Muscle layer of colon (tissue), 2 donors: ENCODE results near the gene LRP10.
"Not testable (repeated sequence)": the region's sequence is repeated elsewhere in the genome, so short reads cannot be mapped to it uniquely, and the experiment has no call there.

Experiments
- H3K27ac ChIP-seq: one replicate; pipeline ENCODE4 v1.7.0; 2013; ENCODE audit warnings: low read depth, mild to moderate bottlenecking, low read length, moderate library complexity
- H3K27me3 ChIP-seq, 2 donors: one replicate each; pipeline ENCODE4 v1.7.0; 2013; ENCODE audit warnings: low read length in 2 of 2, mild to moderate bottlenecking in 2 of 2; ENCODE audit not compliant: insufficient read depth in 2 of 2, control insufficient read depth in 1 of 2
- H3K36me3 ChIP-seq: one replicate; pipeline ENCODE4 v1.7.0; 2013; ENCODE audit warnings: mild to moderate bottlenecking, low read length; ENCODE audit not compliant: insufficient read depth
- H3K4me1 ChIP-seq: one replicate; pipeline ENCODE4 v1.7.0; 2013; ENCODE audit warnings: mild to moderate bottlenecking, low read length; ENCODE audit not compliant: insufficient read depth
- H3K4me3 ChIP-seq, 2 donors: one replicate each; pipeline ENCODE4 v1.7.0; 2013; ENCODE audit warnings: low read length in 2 of 2, low read depth in 1 of 2, mild to moderate bottlenecking in 1 of 2, moderate library complexity in 1 of 2
- H3K9ac ChIP-seq: one replicate; pipeline ENCODE4 v1.7.0; 2013; ENCODE audit warnings: low read length
- H3K9me3 ChIP-seq: one replicate; pipeline ENCODE4 v1.7.0; 2013; ENCODE audit warnings: mild to moderate bottlenecking, low read length
- donor health status: abdominal sarcoma.
- donor health status: Adenocarcinoma of cecum.

Gene LRP10

GRCh38 chr14:22845821-22846625 is 25.5 kb upstream of the LRP10 start:
- Histone ChIP-seq H3K4me3 (no peak overlapping the region), H3K27me3 (no peaks in the 10 kb centered on the region), H3K9me3 (no peaks in the 10 kb centered on the region), H3K27ac (peak overlapping the region; percentile 1), H3K4me1 (peaks cover 84% of the 10 kb centered on the region), H3K36me3 (peaks cover 56% of the 10 kb centered on the region), H3K9ac (peak overlapping the region; percentile 47)

DNA sequence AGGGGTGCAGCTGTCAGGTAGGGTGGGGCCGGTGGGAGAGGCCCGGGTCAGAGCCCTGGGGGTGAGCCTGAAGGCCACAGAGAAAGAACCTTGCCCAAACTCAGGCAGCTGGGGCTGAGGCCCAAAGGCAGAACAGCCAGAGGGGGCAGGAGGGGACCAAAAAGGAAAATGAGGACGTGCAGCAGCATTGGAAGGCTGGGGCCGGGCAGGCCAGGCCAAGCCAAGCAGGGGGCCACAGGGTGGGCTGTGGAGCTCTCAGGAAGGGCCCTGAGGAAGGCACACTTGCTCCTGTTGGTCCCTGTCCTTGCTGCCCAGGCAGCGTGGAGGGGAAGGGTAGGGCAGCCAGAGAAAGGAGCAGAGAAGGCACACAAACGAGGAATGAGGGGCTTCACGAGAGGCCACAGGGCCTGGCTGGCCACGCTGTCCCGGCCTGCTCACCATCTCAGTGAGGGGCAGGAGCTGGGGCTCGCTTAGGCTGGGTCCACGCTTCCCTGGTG is 24.7 kb upstream of the LRP10 start:
- Histone ChIP-seq H3K36me3 (peaks cover 48% of the 10 kb centered on the region), H3K9ac (peak overlapping the region; percentile 47), H3K9me3 (no peaks in the 10 kb centered on the region), H3K27ac (peak overlapping the region; percentile 35), H3K4me1 (peaks cover 84% of the 10 kb centered on the region), H3K4me3 (no peak overlapping the region), H3K27me3 (no peaks in the 10 kb centered on the region)

- Histone ChIP-seq H3K27ac (peak overlapping the region; percentile 80), H3K4me3 (peak overlapping the region; percentile 10 to 53), H3K9ac (peak overlapping the region; percentile 75), H3K4me1 (peaks cover 79% of the 10 kb centered on the region), H3K27me3 (no peaks in the 10 kb centered on the region), H3K9me3 (no peaks in the 10 kb centered on the region), H3K36me3 (peaks cover 38% of the 10 kb centered on the region)
Measured at GRCh38 chr14:22847661-22848341, 23.7 kb upstream of the LRP10 start.

DNA sequence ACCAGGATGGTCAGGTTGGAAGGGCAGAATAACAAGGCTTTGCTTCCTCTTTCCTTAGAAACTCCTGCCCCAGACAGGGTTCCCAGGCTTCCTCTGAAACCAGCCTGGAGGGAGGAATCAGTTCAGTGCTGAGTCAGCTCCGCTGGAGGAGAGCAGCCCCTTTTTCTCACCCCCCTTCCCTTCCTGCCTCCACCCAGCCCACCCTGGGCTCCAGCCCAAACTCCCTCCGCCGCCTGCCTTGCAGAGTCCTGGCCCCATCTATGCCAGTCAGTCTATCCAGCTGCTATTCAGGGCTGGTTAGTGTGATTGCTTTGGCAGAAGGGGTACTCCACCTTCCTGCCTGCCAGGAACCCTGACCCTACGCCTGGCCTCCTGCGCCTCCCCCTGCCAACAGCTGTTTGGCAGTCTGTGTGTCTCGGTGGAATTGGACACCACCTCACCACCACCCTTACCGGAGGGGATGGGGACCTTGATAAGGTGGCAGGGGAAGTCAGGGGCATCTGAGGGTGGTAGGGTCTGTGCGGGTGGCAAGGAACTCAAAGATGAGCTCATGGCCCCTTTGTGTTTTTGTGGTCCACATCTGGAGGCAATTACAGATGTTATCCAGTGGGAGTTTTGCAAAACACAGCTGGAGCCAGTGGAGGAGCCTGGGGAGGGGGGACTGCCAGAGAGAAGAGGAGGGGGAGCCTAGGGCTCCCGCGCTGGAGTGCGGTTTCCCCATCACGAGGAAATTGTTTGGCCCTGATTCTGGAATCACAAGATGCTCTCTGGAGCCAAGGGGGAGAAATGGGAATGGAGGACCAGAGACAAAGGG is 23.0 kb upstream of the LRP10 start:
- no peaks in the 10 kb centered on the region for H3K9me3 ChIP-seq
- peak overlapping the region; percentile 80 for H3K27ac ChIP-seq
- no peaks in the 10 kb centered on the region for H3K27me3 ChIP-seq
- peak overlapping the region; percentile 10 to 53 for H3K4me3 ChIP-seq
- H3K9ac ChIP-seq, result peak overlapping the region; percentile 75
- H3K36me3 ChIP-seq, result peaks cover 31% of the 10 kb centered on the region
- H3K4me1 ChIP-seq, result peaks cover 78% of the 10 kb centered on the region

DNA sequence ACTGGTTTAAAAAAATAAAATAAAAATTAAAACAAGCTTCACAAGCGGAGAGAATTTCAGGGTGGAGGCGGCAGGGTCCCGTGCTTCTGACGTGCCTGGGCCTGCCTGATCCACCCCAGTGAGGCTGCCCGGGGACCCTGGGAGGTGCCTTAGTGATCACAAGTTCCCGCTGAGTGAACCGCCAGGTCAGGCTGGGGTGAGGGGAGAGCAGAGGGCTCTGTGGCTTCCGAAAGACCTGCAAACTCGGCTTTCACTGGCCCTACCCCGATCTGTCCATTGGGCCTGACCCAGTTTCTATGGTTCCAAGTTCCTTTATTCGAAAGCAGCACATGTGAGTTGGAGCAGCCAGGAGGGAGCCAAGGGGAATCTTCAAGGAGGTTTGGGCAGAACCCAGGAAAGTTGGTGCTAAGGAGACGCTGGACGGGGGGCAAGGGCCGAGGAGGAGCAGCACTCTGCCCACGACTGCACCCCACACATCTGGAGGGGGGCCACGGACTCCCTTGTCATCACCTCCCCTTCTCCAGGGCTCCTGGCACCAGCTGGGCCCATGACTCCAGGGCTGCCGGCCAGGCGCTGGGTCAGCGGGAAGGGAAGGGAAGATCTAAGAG is 22.2 kb upstream of the LRP10 start:
- peaks cover 76% of the 10 kb centered on the region for H3K4me1 ChIP-seq
- H3K9ac ChIP-seq, result peak overlapping the region; percentile 50
- peak overlapping the region; percentile 80 for H3K27ac ChIP-seq
- no peaks in the 10 kb centered on the region for H3K9me3 ChIP-seq
- H3K27me3 ChIP-seq, result no peaks in the 10 kb centered on the region
- H3K4me3 ChIP-seq, result peak overlapping the region in 1 of 2 donors; percentile 33
- peaks cover 26% of the 10 kb centered on the region for H3K36me3 ChIP-seq

DNA sequence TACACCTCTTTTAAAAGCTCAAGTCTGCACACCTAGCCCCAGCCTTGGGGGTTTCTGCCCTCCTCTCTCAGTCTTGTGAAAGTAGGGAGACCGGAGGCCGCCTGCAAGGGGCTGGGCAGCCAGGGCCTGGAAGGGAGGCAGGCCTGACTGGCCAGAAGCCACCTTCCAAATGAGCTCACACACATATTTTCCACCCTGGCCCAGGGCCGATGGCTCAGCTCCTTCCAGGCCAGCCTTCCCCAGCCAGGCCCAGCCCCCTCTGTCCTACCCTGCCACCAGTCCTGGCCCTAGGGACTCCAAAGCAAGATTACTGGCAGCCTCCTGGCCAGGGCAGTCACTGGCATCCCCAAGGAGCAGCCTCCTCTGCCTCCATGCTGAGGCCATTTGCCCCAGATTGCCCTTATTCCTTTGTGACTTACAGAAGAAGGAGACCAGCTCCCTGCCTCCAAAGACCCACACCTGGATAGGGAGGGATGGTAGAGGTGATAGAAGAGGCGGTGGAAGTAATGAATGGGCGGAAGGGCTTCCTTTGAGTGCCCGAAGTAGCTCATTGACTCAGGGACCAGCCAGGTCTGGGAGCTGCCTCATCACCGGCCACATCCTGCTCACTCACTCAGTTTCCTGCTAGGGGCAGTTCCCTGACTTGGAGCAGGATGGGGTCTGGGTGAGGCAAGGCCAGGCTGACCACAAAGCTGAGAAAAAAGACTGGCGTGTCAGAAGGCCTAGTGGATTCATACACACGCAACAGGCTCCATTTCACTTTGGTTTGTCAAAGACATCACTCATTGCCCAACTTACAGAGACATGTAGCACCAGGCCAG is 20.4 kb upstream of the LRP10 start:
- H3K27ac ChIP-seq, result peak overlapping the region; percentile 89
- H3K4me1 ChIP-seq, result peaks cover 62% of the 10 kb centered on the region
- peak overlapping the region; percentile 42 for H3K9ac ChIP-seq
- H3K9me3 ChIP-seq, result no peaks in the 10 kb centered on the region
- H3K36me3 ChIP-seq, result peaks cover 8% of the 10 kb centered on the region
- peak overlapping the region in 1 of 2 donors; percentile 45 for H3K4me3 ChIP-seq
- H3K27me3 ChIP-seq, result no peaks in the 10 kb centered on the region

- Histone ChIP-seq H3K27ac (peak overlapping the region; percentile 66), H3K4me1 (peaks cover 53% of the 10 kb centered on the region)
- H3K27me3 ChIP-seq, H3K4me3 ChIP-seq, H3K9ac ChIP-seq, H3K36me3 ChIP-seq, H3K9me3 ChIP-seq: not testable (repeated sequence)
Measured at GRCh38 chr14:22852178-22852577, 19.4 kb upstream of the LRP10 start.

DNA sequence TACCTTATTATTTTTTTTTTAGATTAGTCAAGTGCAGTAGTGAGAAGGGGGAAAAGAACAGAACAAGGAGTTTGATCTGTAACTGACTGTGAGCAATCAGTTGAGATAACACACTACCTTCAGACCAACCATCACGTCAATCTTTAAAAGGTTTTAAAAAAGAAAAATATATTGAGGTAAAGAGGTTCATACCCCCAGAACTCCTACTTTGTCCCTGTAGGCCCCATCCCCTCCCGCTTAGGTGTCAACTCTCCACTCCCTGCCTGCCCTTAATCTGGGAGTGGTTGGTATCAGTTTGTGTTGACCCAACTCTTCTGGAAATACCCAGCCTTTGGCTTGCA is 19.0 kb upstream of the LRP10 start:
- H3K4me3 ChIP-seq, result peak overlapping the region in 1 of 2 donors; percentile 60

DNA sequence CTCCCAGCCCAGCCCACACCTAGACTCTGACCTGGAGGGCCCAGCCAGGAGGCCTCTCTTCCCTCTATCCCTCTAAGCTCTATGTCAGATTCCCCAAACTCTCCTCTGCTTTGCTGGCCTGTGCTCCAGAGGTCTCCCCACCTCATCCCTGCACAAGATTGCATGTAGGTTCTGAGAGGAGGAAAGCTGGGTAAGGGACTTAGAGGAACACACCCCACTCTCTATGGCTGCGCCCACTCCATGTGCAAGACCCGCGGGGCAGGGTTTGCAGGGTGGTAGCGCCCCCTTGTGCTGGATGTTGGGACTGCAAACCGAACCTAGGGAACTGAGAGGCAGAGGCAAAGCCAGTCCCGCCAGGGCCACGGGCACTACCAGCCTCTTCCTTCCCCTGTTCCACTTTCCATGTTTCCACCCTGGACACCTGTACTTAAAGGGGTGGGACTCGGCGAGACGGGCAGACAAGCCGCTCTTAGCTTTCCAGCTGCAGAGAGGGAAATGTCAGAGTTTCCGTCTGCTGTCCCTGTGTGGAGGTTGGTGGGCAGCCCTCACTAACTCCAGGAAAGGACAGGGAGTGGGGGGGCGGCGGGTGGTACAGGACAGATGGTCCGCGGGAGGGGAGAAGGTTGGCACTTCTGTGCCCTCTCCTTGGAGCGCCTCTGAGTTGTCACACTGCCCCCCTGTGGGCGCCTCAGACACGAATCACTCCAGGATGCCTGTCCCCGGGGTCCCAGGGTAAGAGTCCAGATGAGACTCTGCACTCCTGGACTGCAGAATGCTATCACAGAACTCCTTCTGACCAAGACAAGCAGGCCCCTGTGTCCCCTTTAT is 18.4 kb upstream of the LRP10 start:
- peak overlapping the region; percentile 68 for H3K9ac ChIP-seq

More for the DNA sequence above, 19.0 kb upstream of the LRP10 start:
- peak overlapping the region; percentile 66 for H3K27ac ChIP-seq
- H3K36me3 ChIP-seq, result no peaks in the 10 kb centered on the region
- H3K9ac ChIP-seq, result no peak overlapping the region
- no peaks in the 10 kb centered on the region for H3K9me3 ChIP-seq
- no peaks in the 10 kb centered on the region for H3K27me3 ChIP-seq
- H3K4me1 ChIP-seq, result peaks cover 52% of the 10 kb centered on the region

DNA sequence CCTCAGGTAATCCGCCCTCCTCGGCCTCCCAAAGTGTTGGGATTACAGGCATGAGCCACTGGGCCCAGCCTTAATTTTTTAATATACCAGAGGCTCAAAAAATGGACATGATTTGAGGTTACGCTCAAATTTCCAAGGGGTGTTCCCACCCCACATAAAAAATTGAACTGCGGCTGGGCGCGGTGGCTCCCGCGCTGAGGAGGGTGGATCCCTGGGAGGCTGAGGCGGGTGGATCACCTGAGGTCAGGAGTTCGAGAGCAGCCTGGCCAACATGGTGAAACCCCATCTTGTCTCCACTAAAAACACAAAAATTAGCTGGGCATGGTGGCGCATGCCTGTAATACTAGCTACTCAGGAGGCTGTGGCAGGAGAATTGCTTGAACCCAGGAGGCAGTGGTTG is 17.2 kb upstream of the LRP10 start:
- not testable (repeated sequence) for H3K36me3 ChIP-seq, H3K9ac ChIP-seq, H3K4me3 ChIP-seq, H3K9me3 ChIP-seq, H3K27ac ChIP-seq, H3K27me3 ChIP-seq
- peaks cover 35% of the 10 kb centered on the region for H3K4me1 ChIP-seq

More for the DNA sequence above, 18.4 kb upstream of the LRP10 start:
- peak overlapping the region; percentile 66 for H3K27ac ChIP-seq
- no peaks in the 10 kb centered on the region for H3K9me3 ChIP-seq
- H3K27me3 ChIP-seq, result no peaks in the 10 kb centered on the region
- peaks cover 46% of the 10 kb centered on the region for H3K4me1 ChIP-seq
- H3K4me3 ChIP-seq, result peak overlapping the region; percentile 40 to 60
- no peaks in the 10 kb centered on the region for H3K36me3 ChIP-seq
